GM12801 (cell line): Measurements from ENCODE around the gene ZNF543.

Source experiments
- CTCF ChIP-seq: IDR thresholded peaks from one replicate; pipeline ENCODE4 v1.5.1; 2011; ENCODE audit warnings: control low read depth; ENCODE audit not compliant: insufficient read length; ENCODE audit errors: extremely low read depth

ZNF543 gene

GRCh38 chr19:57350877-57351805 is 30.9 kb downstream of the ZNF543 start, which contains the start of gene ZNF304:
TSS of gene ZNF304 (plus strand) at chr19:57351271. CDS start at chr19:57351665, 394 bp downstream.
- no peak for TF ChIP-seq CTCF

GRCh38 chr19:57351867-57352266 is 31.6 kb downstream of the ZNF543 start:
- TF ChIP-seq CTCF, result no peak

GRCh38 chr19:57355916-57356315 is 35.6 kb downstream of the ZNF543 start:
- no peak for TF ChIP-seq CTCF

- TF ChIP-seq CTCF, result no peak
Observed at GRCh38 chr19:57357406-57357805, 37.1 kb downstream of the ZNF543 start.

- no peak for TF ChIP-seq CTCF
Observed at GRCh38 chr19:57359300-57359699, 39.0 kb downstream of the ZNF543 start.

- no peak for TF ChIP-seq CTCF
Observed at GRCh38 chr19:57362419-57362818, 42.1 kb downstream of the ZNF543 start.

GRCh38 chr19:57362997-57363687 is 42.9 kb downstream of the ZNF543 start, which contains the start of the genes TRAPPC2B and ZNF547:
TSS of gene TRAPPC2B (plus strand) at chr19:57363551. CDS start at chr19:57364834, 1,283 bp downstream.
TSS of gene ZNF547 (plus strand) at chr19:57363551. CDS start at chr19:57368556, 5,005 bp downstream.
- TF ChIP-seq CTCF, result no peak
